Activated naive CD4-positive, alpha-beta T cell treated with anti-CD3 and anti-CD28 coated beads, Interleukin-2, amount 50 U/mL, for 16 hours (primary cell): Measurements from ENCODE around the gene GZMA.
"Not testable (repeated sequence)": the region's sequence is repeated elsewhere in the genome, so short reads cannot be mapped to it uniquely, and the experiment has no call there.

Experiments
- DNase-seq: peaks from one replicate; pipeline ENCODE4 v3.0.0-alpha.2; 2020

The GZMA gene

DNA sequence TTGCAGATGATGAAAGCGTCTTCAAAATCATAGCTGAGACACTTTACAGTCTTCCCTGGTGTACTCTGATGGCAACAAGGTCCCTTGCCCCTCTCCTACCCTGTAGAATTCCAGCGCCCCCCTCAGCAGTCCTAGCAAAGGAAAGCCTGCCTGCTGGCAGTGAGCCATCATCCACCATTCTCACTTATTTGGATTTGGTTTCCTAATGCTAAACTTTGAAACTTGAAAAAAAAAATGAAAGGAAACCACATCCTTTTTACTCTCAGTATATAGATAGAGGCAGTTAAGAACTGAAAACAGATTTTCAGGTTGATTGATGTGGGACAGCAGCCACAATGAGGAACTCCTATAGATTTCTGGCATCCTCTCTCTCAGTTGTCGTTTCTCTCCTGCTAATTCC, at the start of gene GZMA:
TSS of gene GZMA (plus strand) at position 299 of the 400 bp plus-strand sequence. CDS start at position 336, 37 bp downstream.
- DNase-seq, result peak; percentile 14

DNA sequence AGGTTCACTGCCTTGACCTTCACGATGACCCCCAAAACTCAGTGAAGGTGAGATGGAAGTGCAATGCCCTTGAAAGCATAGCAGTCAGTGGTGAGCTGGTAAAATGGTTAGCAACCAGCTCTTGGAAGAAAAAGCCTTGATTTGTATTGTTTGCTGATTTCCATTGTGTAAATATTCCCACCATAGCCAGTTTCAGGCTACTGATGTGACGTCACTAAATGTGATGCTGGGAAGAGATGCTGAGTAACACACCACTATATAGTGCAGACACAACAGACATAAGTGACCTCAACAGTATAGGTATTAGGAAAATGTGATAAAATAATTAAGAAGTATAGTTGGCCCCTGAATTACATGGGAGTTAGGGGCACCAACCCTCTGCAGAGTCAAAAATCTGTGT, 47.3 kb upstream of the GZMA start:
- DNase-seq, result no peak

DNA sequence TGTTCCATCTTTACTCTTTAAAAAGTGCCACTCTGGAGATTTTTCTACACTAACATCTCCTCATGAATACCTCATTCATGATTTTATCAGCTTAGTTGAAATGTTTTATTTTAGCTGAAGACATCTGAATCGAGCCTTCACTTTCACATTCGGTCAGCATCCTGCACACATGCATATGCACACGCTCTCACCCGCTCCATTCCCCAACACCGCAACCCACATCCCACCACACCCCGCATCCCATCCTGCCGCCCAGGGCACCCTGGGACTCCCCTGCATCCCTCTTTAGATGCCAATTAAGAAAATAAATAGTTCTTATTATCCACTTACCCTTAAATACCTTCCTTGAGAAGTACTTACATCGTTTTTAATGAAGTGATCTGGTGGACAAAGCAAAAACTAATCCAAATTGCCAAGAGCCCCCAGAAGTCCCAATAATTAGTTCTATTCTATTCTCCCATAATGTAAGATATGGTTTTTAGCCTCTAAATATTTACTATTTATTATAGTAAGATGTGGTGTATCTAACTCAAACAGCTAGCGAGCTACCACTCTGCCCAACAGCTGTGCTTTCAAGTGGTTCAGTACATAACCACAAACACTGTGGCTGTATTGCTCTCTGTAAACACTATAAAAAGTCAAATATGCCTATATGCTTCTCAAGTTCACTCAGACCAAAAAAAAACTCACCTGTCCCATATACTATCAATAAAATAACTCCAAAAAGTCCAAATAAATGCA, 40.2 kb upstream of the GZMA start:
- peak; percentile 36 for DNase-seq

DNA sequence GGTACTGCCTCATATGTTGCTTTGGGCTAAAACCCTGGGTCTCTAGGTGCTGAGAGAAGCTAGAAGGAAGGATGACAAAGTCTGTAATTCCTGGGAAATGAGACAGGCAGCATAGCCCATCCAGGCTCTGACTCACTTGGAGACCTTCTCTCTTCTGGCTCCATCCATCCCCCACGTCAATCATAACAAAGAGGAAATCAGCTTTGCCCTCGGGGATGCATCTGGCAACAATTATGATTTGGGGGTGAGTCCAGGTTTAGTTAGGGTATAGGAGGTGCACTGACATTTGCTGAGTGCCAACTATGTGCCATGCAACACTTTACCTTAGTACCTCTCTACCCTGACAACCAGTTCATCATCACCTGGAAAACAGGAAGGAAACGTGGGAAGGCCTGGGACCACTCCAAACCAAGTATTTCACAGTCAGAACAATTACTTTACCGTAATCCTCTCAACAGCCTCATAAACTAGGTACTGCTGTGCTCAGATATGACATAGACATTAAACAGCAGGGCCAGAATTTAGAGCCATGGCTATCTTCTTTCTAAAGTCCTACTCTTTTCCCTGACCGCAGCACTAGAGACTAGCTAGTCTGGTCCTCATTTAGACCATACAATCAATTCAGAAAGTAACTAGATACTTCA, 39.1 kb upstream of the GZMA start:
- no peak for DNase-seq

DNA sequence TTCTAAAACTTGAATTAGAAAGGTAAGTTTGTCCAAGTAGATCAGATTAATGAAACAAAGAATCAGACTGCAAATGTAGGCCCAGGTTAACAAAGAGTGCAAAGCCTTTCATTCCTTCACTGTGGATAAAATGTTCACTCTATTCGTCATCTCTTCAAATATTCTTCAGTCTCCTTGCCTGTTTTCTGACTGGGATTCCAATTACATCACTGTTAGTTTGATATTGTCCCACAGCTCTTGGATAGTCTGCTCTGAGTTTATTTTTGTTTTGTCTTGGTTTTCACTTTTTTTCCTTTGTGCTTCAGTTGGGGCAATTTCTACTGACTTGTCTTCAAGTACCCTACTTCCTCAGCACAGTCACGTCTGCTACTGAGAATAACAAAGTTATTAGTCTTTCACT, 38.5 kb upstream of the GZMA start:
- no peak for DNase-seq

DNA sequence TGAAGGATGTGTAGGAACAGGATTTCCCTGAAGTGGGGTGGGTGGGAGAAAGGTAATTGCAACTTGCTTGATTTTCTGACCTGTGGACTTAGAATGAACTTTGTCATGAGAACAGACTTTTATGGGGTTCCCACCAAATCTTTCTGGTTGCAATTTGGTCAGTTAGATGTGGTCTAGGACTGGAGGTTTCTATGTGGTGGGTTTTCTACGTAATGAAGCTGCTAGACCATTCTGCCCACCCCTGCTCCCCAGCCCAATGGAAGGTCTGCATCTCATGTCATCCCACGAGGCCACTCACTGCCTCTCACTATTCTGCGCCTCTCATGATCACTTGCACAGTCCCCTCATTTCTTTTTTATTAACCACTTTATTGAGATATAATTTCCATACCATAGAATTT, 37.9 kb upstream of the GZMA start:
- DNase-seq, result no peak

DNA sequence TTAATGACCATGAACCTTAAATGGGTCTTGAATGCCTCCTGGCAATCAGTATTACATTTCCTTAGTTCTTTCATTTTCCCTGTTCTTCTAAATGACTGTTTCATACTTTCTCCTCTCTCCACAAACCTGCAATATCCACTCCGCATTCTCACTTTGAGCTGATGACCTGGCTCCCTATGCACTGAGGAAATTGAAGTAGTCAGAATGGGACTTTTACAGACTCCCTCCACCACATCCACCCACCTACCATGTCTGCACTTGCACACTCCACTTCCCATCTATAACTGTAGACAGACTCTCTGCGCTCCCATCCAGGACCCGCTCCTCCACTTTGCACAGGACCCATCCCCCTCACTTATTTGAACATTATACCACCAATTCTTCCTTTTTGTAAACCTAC, 36.2 kb upstream of the GZMA start:
- DNase-seq, result no peak

DNA sequence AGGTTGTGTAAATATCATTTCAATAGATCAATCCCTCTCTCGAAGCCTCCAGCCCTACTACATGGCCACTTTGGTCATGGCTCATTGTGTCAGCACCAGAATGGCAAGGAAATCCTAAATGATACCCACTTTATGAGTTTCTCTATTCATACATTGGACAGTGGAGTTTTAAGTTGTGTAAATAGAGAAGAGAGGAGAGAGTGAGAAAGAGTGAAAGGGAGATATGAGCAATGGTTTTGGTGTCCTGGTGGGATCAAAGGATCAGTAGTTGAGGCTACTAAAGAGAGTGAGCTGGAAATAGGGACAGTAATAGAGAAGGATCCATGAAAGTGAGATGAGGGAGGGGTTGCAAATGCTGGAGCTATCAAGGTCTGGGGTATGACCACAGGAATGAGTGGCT, 31.5 kb upstream of the GZMA start:
- DNase-seq, result no peak

DNA sequence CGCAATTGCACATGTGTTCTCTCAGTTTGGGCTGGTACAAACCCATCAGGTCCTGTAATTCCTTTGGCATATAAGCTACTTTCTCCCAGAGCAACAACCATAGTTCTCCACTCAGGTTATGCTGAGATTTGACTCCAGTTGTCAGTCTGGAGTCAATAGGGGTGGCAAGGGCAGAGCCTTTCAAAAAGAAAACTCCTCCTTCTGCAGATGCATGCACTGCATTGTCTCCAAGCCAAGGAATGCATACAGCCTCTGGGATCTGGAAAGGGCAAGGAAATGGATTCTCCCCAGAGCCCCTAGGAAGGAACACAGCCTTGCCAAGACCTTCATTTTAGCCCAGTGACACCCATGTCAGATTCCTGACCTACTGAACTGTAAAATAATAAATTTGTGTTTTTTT, 31.0 kb upstream of the GZMA start:
- DNase-seq, result no peak

DNA sequence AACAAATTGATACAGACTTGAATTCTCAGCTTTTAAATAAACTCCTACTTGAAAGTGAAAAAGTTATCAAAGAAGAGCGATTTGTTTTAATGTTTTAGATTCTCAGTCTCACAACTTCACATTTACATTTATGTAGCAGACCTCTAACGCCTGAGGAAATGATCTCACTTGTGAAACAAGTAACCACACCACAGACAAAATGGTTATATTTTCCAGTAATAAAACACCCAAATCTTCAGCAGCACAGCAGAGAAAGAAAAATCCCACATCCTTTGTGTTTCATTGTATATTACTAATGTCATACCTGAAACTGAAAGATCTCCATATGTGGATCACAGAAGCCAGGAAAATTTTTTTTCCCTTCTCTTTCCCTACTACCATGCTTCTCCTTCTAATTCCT, 29.8 kb upstream of the GZMA start:
- DNase-seq, result no peak

DNA sequence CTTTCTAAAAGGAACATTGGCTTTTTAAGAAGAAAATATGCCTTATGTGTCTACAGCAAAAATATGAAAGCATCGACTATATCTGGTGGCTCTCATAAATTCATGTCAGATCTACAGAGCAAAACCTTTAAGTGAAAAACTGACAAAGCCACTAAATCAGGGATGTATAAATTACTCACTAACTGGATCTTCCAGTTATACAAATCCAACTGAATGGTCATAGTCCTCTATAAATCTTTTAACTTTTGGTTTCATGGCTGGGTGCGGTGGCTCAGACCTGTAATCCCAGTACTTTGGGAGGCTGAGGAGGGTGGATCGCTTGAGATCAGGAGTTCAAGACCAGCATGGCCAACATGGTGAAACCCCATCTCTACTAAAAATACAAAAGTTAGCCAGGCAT, 29.2 kb upstream of the GZMA start:
- DNase-seq, result no peak

DNA sequence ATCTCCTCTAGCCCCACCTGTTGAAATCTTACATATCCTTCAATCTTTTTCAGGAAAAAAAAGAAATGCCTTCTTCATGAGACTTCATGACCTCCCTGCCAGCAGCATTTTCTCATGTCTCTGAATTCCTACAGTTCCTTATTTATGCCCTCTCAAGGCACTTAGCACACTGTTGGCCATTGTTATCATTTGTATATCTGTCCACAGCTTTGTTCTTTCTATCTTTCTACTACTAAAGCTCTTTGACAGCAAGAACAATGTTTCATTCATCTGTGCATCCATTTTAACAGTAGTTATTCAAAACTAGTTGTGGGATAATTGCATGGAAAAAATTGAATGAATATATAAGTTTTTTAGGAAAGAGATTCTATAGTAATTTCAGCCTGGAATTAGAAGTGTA, 20.9 kb upstream of the GZMA start:
- no peak for DNase-seq

DNA sequence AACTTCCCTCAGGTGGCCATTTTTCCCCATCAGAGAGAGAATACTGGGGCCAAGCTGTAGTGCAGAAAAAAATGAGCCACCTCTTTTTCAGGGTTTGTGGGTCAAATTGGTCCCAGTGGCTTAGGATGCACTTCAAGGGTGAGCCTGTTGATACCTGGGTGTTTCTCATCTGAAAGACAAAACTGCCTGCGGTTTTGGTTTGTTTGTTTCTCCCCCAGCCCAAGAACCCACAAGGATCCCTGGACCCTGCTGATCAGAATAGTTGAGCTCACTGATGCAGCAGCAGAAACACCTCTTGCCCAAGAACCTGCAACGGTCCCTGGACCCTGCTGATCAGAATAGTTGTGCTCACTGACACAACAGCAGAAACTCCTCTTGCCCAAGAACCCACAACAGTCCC, 13.1 kb upstream of the GZMA start:
- not testable (repeated sequence) for DNase-seq

DNA sequence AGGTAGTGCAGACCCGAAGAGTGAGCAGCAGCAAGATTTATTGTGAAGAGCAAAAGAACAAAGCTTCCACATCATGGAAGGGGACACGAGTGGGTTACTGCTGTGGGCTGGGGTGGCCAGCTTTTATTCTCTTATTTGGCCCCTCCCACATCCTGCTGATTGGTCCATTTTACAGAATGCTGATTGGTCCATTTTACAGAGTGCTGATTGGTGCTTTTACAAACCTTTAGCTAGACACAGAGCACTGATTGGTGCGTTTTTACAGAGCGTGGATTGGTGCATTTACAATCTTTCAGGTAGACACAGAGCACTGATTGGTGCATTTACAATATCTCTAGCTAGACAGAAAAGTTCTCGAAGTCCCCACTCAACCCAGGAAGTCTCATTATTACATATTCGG, 11.4 kb upstream of the GZMA start:
- not testable (repeated sequence) for DNase-seq

DNA sequence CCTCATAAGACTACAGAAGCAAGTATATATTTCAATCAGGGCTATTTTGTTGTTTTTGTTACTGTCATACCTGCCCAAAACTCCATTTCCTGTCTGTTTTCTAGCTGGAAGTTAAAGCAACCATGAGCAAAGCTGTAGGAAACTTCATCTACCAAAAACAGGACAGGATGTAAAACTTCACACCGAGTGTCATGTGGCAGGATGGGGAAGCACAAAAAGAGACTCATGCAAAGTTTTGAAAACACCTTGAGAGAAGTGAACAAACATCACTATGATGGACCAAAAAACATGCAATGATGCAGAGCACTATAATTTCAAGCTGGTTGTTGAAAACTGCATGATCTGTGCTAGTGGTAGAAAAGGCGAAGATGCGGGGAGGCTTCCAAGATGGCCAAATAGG, 6.3 kb upstream of the GZMA start:
- no peak for DNase-seq

DNA sequence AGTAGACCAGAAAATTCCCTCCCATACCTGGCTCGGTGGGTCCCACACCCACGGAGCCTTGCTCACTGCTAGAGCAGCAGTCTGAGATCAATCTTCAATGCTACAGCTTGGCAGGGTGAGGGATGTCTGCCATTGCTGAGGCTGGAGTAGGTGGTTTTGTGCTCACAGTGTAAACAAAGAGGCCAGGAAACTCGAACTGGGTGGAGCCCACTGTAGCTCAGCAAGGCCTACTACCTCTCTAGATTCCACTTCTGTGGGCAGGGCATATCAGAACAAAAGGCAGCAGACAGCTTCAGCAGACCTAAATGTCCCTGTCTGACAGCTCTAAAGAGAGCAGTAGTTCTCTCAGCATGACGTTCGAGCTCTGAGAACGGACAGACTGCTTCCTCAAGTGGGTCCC, 5.6 kb upstream of the GZMA start:
- no peak for DNase-seq

DNA sequence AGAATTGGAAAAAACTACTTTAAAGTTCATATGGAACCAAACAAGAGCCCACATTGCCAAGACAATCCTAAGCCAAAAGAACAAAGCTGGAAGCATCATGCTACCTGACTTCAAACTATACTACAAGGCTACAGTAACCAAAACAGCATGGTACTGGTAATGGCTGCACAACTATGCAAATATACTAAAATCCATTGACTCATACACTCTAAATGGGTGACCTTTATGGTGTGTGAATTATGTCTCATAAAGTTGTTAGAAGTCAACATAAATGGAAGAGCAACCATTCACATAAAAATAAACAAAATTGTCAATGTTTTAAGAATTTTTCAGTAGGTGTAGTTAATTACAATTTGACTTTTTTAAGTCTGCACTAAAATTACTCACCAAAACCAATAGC, 1.3 kb upstream of the GZMA start:
- not testable (repeated sequence) for DNase-seq

DNA sequence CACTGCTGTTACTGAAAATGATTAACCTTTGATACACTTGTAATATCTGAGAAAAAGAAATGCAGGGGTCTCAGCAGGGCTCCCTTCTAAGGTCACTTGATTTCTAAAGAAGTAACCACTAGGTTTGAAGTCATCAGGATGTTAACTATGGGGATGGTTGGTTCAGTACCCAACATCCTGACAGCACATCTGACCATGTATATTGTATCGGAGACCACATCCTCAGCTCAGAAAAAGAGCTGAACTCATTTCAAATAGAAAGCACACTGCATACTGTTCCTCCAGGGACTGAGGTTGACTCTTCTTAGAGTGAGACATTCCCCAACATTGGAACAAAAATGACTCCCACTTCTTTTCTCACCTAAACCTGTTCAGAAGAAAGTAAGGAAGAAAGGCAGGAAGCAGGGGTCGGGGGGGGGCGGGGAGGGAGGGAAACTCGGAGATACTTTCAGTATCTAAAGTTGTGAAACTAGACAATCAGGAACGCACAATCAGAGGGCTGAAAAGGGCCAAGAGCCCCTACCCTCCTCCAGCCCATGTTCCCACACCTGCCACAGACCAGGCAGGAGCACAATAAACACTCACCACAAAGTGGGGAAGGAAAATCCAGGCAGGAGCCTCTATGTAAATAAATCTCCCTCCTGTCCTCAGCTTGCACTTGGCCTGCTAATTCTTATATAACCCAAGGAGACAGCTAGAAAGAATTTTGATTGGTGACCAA, 730 bp upstream of the GZMA start:
- DNase-seq, result no peak

DNA sequence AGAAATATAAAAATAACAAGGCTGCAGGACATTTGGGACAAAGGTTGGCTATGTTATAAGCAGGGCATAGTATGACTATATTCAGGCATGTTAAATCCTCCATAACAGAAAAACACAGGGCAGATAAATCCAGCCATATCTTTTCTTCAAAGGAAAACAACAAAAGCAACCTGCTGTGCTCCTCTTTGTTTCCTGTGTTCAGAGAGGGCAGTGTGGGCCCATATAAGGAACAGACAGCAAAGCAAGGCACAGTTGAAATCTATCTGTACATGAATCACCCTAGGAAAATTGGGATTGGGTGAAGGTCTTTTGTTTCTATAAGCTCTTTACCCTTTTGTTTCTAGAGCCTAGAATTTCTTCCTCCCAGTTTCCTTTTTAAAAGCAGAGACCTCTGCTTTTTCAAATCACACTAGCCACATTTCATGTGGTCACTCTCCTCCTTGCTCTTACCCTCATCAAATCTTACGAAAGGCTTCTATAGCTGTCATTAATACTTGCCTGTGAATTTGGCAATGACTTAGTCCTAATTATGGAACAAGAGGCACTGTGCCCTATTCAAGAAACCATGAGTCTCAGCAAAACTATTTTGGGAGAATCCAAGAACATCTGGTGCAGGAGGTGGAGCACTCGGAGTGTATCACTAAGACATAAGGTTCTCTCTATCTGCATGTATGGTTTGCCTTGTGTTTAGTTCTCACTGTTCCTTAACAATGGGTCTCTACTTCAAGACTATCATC, 1.8 kb downstream of the GZMA start:
- no peak for DNase-seq

DNA sequence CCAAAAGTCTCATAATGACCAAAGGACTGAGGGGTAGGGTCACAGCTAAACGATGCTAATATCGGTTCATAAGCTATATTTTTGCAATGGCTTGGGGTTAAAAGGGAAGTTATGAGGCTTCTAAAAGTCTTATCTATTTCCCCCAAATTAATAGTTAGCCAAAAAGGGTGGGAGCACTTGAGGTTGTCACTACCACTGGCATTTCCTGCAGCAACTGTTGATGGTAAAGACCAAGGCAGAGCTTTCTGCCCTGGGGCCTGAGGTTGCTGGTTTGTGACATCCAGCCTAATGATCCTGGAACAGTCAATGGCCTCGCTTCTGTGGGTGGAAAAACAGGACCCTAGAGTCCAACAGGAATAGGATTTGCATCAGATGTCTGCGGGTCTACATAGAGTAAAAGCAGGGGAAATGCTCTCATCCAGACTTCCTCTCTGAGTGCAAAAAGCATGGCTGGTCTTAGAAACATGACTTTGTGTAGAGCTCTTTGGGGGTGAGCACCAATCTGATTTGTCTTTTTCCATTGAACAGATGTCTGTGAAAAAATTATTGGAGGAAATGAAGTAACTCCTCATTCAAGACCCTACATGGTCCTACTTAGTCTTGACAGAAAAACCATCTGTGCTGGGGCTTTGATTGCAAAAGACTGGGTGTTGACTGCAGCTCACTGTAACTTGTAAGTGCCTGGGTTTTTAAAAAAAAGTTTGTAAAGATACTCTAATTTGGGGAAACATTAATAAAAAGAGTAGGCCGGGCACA, 2.7 kb downstream of the GZMA start:
- DNase-seq, result no peak

DNA sequence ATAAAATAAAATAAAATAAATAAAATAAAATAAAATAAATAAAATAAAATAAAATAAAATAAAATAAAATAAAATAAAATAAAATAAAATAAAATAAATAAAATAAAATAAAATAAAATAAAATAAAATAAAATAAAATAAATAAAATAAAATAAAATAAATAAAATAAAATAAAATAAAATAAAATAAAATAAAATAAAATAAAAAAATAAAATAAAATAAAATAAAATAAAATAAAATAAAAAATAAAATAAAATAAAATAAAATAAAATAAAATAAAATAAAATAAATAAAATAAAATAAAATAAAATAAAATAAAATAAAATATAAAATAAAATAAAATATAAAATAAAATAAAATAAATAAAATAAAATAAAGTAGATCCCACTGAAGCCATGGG, 3.5 kb downstream of the GZMA start:
- not testable (repeated sequence) for DNase-seq

DNA sequence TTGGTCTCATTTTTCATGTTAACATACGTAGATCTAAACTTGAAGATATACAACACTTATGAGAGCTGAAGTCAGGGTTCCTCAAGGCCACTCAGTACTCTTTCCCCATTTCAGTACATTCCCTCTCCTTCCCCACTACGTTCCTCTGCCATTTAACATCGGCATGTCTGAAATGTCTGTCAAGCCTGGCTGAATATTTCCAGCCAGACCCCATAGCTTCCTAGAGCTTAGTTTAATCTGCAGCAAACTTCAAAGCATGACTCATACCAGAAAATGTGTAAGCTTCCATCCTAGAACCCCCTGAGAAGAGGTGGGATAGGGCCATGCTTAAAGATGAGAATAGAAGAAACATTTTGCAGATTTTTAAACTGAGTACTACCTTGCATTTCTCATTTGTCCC, 6.2 kb downstream of the GZMA start:
- no peak for DNase-seq

DNA sequence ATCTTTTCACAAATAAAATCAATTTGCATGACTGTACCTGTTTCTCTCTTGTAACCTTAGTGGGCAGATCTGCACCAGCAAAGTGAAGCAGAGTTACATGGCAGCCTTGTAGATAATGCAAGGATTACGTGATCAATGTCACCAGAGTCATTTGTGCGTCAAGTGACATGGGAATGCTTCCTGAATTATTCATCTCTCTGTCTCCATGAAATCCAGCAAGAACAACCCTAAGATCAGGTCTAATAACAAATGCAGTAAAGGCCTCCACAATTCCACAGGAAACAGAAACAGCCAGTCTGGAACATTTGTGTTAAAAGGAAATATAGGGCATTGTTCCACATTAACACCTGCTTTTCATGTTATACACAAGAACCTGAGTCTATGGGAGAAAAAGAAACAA, 7.8 kb downstream of the GZMA start:
- no peak for DNase-seq
